Effector memory CD8-positive, alpha-beta T cell (primary cell): ENCODE measurements around the gene THBS3.
"Not testable (repeated sequence)": the region's sequence is repeated elsewhere in the genome, so short reads cannot be mapped to it uniquely, and the experiment has no call there.

Source experiments
- ATAC-seq: fragments of 150-1000 bp; cut with Tn5 transposase; replicated peaks from 2 replicates; pipeline ENCODE4 v1.10.0; 2021; ENCODE audit warnings: mild to moderate bottlenecking, moderate library complexity
- DNase-seq, 3 experiments: peaks; one replicate each; pipeline ENCODE4 v3.0.0; 2021
- H3K27ac Mint-ChIP-seq, 2 donors: one replicate each; pipeline ENCODE4 v1.8.0; 2022; ENCODE audit warnings: mild to moderate bottlenecking in 2 of 2, mixed read lengths in 2 of 2, moderate library complexity in 2 of 2
- H3K27me3 Mint-ChIP-seq, 2 donors: one replicate each; pipeline ENCODE4 v1.8.0; 2022; ENCODE audit warnings: mixed read lengths in 2 of 2
- H3K36me3 Mint-ChIP-seq: one replicate; pipeline ENCODE4 v1.8.0; 2022; ENCODE audit warnings: mild to moderate bottlenecking, moderate library complexity, mixed read lengths; ENCODE audit not compliant: insufficient read depth
- H3K4me1 Mint-ChIP-seq, 2 donors: one replicate each; pipeline ENCODE4 v1.8.0; 2022; ENCODE audit warnings: low read depth in 2 of 2, mixed read lengths in 2 of 2
- H3K4me3 Mint-ChIP-seq, 2 donors: one replicate each; pipeline ENCODE4 v1.8.0; 2022; ENCODE audit warnings: mild to moderate bottlenecking in 2 of 2, mixed read lengths in 2 of 2, moderate library complexity in 2 of 2
- H3K9me3 Mint-ChIP-seq, 2 donors: one replicate each; pipeline ENCODE4 v1.8.0; 2022; ENCODE audit warnings: mixed read lengths in 2 of 2

THBS3 gene

GRCh38 chr1:155196103-155196892, 11.4 kb downstream of the THBS3 start:
- no peak for ATAC-seq
- DNase-seq: no peak
- Mint-ChIP-seq H3K27ac (peak overlapping the region; percentile 98), H3K36me3 (peaks cover 28% of the 10 kb centered on the region), H3K9me3 (no peaks in the 10 kb centered on the region), H3K4me1 (peaks cover 23 to 27% of the 10 kb centered on the region in 2 donors), H3K4me3 (no peak overlapping the region), H3K27me3 (no peaks in the 10 kb centered on the region)

DNA sequence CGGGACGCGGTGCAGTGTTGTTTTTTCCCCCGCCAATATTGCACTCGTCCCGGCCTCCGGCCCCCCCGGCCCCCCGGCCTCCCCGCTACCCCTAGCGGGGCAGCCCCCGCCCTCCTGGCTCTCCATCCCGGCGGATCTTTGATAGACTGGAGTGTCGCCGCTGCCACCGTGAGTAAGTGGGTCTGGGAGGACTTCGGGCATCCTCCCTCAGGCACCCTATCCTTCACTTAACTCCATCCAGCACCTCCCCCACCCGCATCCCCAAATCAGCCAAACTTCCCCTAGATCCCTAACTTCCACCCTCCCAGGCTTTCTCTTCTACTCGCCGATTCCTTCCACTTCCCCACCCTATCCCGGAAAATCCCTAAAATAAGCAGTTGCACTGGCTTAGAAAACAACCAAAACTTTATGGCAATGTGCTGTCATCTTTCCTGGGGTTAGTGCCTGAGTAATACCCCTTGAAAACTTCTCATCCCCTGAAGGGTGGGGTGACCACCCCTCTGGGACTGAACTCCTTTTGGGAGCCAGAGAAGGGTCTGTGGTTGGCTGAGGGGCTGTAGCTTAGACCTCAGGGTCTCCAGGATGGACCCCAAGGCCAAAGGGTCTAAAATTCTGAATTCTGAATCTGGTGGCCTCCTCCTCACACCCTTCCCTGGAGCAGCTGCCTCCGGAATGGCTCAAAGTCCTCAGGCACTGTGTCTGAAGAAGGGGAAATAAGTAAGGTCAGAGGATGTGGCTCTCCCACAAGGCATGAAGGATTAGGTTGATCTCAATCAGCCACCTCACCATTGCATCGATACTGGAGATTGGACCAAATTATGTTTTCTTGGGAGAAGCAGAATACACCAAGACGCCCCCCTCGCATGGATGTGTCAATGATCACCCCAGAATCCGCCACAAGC, 12.2 kb downstream of the THBS3 start:
- Mint-ChIP-seq H3K4me1 (peaks cover 23 to 27% of the 10 kb centered on the region in 2 donors), H3K4me3 (peak overlapping the region; percentile 92), H3K27ac (peak overlapping the region; percentile 98), H3K36me3 (peaks cover 28% of the 10 kb centered on the region), H3K9me3 (no peaks in the 10 kb centered on the region), H3K27me3 (no peaks in the 10 kb centered on the region)
- ATAC-seq (no peak), DNase-seq (no peak)

DNA sequence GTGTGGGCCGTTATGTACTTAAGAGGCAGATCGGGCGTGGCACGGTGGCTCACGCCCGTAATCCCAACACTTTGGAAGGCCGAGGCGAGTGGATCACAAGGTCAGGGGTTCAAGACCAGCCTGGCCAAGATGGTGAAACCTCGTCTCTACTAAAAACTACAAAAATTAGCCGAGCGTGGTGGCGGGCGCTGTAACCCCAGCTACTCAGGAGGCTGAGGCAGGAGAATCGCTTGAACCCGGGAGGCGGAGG, 13.8 kb downstream of the THBS3 start:
- H3K4me3 Mint-ChIP-seq: peak overlapping the region; percentile 92
- H3K4me1 Mint-ChIP-seq: peaks cover 23 to 27% of the 10 kb centered on the region in 2 donors
- H3K27me3 Mint-ChIP-seq, ATAC-seq, H3K9me3 Mint-ChIP-seq, DNase-seq: not testable (repeated sequence)
- peak overlapping the region; percentile 98 for H3K27ac Mint-ChIP-seq
- H3K36me3 Mint-ChIP-seq: peaks cover 22% of the 10 kb centered on the region

- peaks cover 23 to 27% of the 10 kb centered on the region in 2 donors for H3K4me1 Mint-ChIP-seq
- DNase-seq (peak; percentile 63 to 69 (median 69)), ATAC-seq (peak; percentile 22)
- no peaks in the 10 kb centered on the region for H3K9me3 Mint-ChIP-seq
- no peaks in the 10 kb centered on the region for H3K27me3 Mint-ChIP-seq
- peak overlapping the region; percentile 92 for H3K4me3 Mint-ChIP-seq
- peak overlapping the region; percentile 98 for H3K27ac Mint-ChIP-seq
- H3K36me3 Mint-ChIP-seq: peaks cover 22% of the 10 kb centered on the region
Measured at GRCh38 chr1:155193275-155193990, 14.3 kb downstream of the THBS3 start.

DNA sequence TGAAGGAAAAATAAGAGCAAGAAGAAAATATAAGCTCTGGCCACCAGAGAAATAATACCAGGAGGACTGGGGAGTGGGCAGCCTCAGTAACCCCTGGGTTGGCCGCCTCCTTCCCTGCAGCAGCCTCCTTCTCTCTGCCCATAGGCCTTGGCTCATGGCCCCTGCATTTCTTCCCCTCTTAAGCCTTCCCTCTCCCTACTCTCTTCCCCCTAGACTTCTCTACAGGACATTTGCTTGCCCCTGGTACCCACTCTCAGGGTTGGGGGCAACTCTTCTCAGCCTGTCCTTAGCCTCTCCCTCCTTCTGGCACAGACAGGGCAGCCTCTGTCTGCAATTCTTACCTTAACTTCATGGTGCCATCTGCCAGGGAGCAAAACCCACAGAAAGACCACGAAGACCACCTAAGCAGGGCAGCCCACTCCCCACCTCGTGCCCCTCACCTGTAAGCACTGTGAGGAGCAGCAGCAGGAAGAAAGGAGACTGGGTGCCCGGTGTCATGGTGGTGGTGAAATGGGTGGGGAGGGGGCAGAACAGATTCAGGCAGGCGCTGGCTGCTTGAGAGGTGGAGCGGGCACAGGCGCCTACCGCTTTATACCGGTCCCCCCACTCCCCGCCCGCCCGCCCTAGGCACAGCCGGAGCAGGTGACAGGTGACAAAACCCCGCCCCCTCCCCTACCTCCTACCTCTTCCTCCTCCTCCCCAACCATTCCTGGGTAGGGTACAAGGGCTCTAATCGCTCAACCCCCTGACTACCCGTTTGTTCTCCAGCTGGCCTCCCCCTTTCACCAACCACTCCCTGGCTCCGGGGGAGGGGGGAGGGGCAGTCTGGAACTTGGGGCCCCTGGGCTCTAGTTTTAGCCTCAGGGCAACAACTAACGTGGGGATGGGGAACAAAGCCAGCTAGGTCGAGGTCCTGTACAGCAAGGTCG, 15.1 kb downstream of the THBS3 start:
- Mint-ChIP-seq H3K36me3 (peaks cover 30% of the 10 kb centered on the region), H3K27me3 (no peaks in the 10 kb centered on the region), H3K27ac (peak overlapping the region; percentile 98), H3K4me1 (peaks cover 25 to 31% of the 10 kb centered on the region in 2 donors), H3K4me3 (peak overlapping the region; percentile 92), H3K9me3 (no peaks in the 10 kb centered on the region)
- DNase-seq: no peak
- ATAC-seq: no peak

GRCh38 chr1:155191904-155192303, 15.8 kb downstream of the THBS3 start:
- no peak for DNase-seq
- no peaks in the 10 kb centered on the region for H3K27me3 Mint-ChIP-seq
- peaks cover 25 to 31% of the 10 kb centered on the region in 2 donors for H3K4me1 Mint-ChIP-seq
- ATAC-seq: no peak
- no peaks in the 10 kb centered on the region for H3K9me3 Mint-ChIP-seq
- peaks cover 30% of the 10 kb centered on the region for H3K36me3 Mint-ChIP-seq
- H3K4me3 Mint-ChIP-seq: peak overlapping the region; percentile 92
- H3K27ac Mint-ChIP-seq: peak overlapping the region; percentile 38 to 98

- not testable (repeated sequence) for ATAC-seq, H3K4me3 Mint-ChIP-seq, DNase-seq, H3K9me3 Mint-ChIP-seq, H3K27ac Mint-ChIP-seq, H3K27me3 Mint-ChIP-seq
- Mint-ChIP-seq H3K4me1 (peaks cover 21 to 26% of the 10 kb centered on the region in 2 donors), H3K36me3 (peaks cover 23% of the 10 kb centered on the region)
Measured at GRCh38 chr1:155189926-155190325, 17.8 kb downstream of the THBS3 start.

- H3K36me3 Mint-ChIP-seq: peaks cover 15% of the 10 kb centered on the region
- no peaks in the 10 kb centered on the region for H3K27me3 Mint-ChIP-seq
- H3K27ac Mint-ChIP-seq: peak overlapping the region in 1 of 2 donors; percentile 16
- no peaks in the 10 kb centered on the region for H3K9me3 Mint-ChIP-seq
- peak overlapping the region; percentile 2 to 13 for H3K4me3 Mint-ChIP-seq
- DNase-seq: no peak
- no peak for ATAC-seq
- H3K4me1 Mint-ChIP-seq: peaks cover 8 to 13% of the 10 kb centered on the region in 2 donors
Measured at GRCh38 chr1:155188268-155188667, 19.4 kb downstream of the THBS3 start.

GRCh38 chr1:155187456-155187891, 20.2 kb downstream of the THBS3 start:
- no peak overlapping the region for H3K4me3 Mint-ChIP-seq
- peaks cover 18% of the 10 kb centered on the region for H3K36me3 Mint-ChIP-seq
- ATAC-seq: no peak

GRCh38 chr1:155186794-155187455, 20.8 kb downstream of the THBS3 start:
- H3K4me3 Mint-ChIP-seq: no peak overlapping the region
- H3K4me1 Mint-ChIP-seq: peaks cover 2 to 4% of the 10 kb centered on the region in 2 donors
- H3K9me3 Mint-ChIP-seq: no peaks in the 10 kb centered on the region
- no peak for DNase-seq
- no peak for ATAC-seq
- H3K27ac Mint-ChIP-seq: no peak overlapping the region
- H3K27me3 Mint-ChIP-seq: no peaks in the 10 kb centered on the region
- peaks cover 18% of the 10 kb centered on the region for H3K36me3 Mint-ChIP-seq

More at GRCh38 chr1:155187456-155187891, 20.2 kb downstream of the THBS3 start:
- no peaks in the 10 kb centered on the region for H3K27me3 Mint-ChIP-seq
- no peak overlapping the region for H3K27ac Mint-ChIP-seq
- H3K4me1 Mint-ChIP-seq: peaks cover 6 to 7% of the 10 kb centered on the region in 2 donors
- no peaks in the 10 kb centered on the region for H3K9me3 Mint-ChIP-seq
- DNase-seq: no peak

DNA sequence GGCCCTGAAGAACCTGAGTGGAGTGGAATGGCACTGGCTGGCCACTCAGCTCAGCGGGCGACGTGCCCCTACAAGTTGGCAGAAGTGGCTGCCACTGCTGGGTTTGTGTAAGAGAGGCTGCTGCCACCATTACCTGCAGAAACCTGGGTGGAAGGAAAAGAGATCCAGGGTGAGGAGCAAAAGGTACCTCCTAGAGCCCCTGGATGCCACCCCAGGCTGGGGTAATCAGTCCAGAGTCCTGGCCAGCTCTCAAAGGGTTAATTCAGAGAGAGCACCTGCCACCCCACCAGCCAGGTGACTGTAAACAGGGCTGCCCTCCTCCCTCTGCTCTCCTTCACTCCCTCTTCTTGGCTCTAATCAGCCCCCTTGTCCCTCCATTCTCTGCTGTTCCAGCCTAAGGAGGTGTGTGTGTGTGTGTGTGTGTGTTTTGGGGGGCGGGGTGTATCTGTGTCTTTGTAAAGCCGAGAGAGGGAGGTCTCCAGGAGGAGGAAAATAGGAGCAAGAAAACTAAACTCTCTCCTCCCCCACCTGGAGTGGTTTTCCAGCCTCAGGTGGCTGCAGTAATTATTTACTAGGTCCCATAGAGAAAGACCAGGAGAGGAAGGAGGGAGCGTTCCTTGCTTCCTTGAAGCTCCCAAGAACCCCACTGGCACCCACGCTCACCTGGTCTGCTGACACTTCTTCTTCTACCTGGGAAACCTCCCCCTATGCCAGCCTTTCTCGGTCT, 21.5 kb downstream of the THBS3 start:
- Mint-ChIP-seq H3K36me3 (peaks cover 18% of the 10 kb centered on the region), H3K27me3 (no peaks in the 10 kb centered on the region), H3K27ac (no peak overlapping the region), H3K4me3 (no peak overlapping the region), H3K4me1 (peaks cover 2 to 4% of the 10 kb centered on the region in 2 donors), H3K9me3 (no peaks in the 10 kb centered on the region)
- DNase-seq (no peak), ATAC-seq (no peak)

DNA sequence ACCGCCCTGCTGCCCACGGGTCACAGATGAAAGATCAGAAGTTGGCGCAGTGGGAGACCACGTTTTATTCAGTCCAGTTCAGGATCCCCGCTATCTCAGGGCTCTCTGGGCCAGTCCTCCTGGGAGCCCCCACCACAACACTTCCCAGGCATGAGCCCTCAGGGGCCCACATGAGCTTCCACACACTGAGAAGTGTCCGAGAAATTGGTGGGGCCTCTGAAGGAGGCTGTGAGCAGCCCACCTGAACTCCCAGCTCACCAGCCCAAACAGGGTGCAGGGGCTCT, 22.0 kb downstream of the THBS3 start:
- no peak overlapping the region for H3K27ac Mint-ChIP-seq
- H3K4me3 Mint-ChIP-seq: no peak overlapping the region
- H3K9me3 Mint-ChIP-seq: no peaks in the 10 kb centered on the region
- peaks cover 2 to 4% of the 10 kb centered on the region in 2 donors for H3K4me1 Mint-ChIP-seq
- ATAC-seq: no peak
- no peak for DNase-seq
- H3K36me3 Mint-ChIP-seq: peaks cover 18% of the 10 kb centered on the region
- H3K27me3 Mint-ChIP-seq: no peaks in the 10 kb centered on the region
